SU-DHL-6 (cell line): ENCODE data around the gene CMTM5.

Experiments
- EZH2phosphoT487 ChIP-seq: fragments of 200-600 bp; sonication (generic), shearing (Covaris generic); conservative IDR thresholded peaks from 2 replicates; pipeline ENCODE4 v1.6.1; 2018; ENCODE audit warnings: mild to moderate bottlenecking, antibody characterized with exemption, low read length, moderate library complexity, mixed read lengths
- TF ChIP-seq, protein P1 (sequence below): fragments of 200-600 bp; sonication (generic); IDR thresholded peaks from one replicate; pipeline ENCODE4 v1.5.1; 2017; ENCODE audit warnings: antibody characterized with exemption, mild to moderate bottlenecking, low read length, moderate library complexity; ENCODE audit not compliant: insufficient read depth, poor library complexity, severe bottlenecking

DNA sequence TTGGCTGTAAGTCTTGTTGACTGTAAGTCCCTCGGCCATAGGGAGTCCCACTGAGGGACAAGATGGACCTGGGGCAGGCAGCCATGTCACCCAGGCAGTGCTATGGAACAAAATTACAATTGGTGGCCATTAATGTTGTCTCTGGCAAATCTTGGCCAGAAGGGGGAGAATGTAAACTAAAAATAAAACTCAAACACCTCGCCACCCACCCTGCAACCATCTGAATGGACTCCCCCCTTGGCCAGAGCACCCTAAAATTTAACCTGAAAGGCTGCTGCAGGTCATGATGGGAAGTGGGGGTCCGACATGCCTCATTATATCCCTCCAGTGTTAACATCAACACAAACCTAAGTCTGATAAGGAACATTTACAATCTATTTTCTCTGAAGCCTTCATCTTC lies 32.4 kb upstream of the CMTM5 start:
- TF ChIP-seq, protein P1, sequence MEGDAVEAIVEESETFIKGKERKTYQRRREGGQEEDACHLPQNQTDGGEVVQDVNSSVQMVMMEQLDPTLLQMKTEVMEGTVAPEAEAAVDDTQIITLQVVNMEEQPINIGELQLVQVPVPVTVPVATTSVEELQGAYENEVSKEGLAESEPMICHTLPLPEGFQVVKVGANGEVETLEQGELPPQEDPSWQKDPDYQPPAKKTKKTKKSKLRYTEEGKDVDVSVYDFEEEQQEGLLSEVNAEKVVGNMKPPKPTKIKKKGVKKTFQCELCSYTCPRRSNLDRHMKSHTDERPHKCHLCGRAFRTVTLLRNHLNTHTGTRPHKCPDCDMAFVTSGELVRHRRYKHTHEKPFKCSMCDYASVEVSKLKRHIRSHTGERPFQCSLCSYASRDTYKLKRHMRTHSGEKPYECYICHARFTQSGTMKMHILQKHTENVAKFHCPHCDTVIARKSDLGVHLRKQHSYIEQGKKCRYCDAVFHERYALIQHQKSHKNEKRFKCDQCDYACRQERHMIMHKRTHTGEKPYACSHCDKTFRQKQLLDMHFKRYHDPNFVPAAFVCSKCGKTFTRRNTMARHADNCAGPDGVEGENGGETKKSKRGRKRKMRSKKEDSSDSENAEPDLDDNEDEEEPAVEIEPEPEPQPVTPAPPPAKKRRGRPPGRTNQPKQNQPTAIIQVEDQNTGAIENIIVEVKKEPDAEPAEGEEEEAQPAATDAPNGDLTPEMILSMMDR: no peak
- TF ChIP-seq EZH2phosphoT487: no peak
